ENCODE data around the gene CAV3.
A peak's percentile ranks its signal among the peaks of the same experiment; 100 is the strongest.

The CAV3 gene

DNA sequence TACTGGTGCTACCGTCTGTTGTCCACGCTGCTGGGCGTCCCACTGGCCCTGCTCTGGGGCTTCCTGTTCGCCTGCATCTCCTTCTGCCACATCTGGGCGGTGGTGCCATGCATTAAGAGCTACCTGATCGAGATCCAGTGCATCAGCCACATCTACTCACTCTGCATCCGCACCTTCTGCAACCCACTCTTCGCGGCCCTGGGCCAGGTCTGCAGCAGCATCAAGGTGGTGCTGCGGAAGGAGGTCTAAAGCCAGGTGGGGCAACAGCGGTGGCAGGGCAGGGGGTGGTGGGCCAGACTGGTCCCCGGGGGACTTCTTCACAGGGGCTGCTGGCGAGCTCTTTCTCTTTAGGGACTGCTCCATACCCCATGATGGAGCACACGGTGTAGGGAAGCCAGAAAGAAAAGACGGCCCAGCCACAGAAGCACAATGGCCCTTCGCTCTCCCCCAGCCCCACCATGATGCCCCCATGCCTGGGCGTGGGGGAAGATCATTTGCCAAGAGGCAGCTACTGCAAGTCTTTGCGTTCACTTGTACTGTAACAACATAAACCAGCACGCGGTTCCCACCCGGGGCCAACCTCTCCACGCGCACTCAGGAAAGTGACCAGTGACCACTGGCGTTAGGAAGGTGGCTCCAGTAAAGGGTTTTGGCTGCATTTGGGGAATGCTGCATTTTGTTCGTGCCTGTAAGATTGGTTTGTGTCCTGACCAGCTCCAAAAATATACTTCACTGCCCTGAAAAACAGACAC is 12.2 kb downstream of the CAV3 start:
- DNase-seq (ENCODE audit: extremely low read depth, low read depth) = no peak
- TF ChIP-seq, protein P1, sequence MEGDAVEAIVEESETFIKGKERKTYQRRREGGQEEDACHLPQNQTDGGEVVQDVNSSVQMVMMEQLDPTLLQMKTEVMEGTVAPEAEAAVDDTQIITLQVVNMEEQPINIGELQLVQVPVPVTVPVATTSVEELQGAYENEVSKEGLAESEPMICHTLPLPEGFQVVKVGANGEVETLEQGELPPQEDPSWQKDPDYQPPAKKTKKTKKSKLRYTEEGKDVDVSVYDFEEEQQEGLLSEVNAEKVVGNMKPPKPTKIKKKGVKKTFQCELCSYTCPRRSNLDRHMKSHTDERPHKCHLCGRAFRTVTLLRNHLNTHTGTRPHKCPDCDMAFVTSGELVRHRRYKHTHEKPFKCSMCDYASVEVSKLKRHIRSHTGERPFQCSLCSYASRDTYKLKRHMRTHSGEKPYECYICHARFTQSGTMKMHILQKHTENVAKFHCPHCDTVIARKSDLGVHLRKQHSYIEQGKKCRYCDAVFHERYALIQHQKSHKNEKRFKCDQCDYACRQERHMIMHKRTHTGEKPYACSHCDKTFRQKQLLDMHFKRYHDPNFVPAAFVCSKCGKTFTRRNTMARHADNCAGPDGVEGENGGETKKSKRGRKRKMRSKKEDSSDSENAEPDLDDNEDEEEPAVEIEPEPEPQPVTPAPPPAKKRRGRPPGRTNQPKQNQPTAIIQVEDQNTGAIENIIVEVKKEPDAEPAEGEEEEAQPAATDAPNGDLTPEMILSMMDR (IDR thresholded peaks at IDR 0.05; ENCODE audit: low read depth, low read length) = no peak

DNA sequence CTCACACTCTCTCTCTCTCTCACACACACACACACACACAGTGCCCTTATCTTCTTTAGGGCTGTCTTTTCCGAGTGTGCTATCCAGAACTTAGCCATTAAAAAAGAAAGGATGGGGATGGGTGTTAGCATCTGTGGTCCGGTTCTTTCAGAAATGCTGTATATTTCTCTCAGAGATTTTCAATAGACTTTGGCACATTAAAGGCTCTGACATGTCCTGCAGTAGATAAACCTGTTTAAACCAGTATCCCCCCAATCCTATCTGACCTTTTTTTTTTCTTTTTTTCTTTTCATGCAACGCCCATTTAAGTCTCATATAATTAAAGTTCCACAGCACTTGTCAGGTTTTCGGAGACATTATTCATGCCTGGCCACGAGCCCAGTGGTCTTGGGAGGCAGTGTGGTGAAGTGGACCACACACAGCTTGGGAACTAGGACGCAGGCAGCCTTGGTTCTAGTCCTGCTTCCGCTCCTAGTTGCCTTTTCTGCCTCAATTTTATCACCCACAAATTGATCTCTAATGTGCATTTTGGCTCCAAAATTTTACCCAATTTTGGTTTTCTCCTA is 13.3 kb downstream of the CAV3 start:
- no peak for DNase-seq (ENCODE audit: extremely low read depth, low read depth)
- TF ChIP-seq, protein P1 (IDR thresholded peaks at IDR 0.05; ENCODE audit: low read depth, low read length) = no peak

DNA sequence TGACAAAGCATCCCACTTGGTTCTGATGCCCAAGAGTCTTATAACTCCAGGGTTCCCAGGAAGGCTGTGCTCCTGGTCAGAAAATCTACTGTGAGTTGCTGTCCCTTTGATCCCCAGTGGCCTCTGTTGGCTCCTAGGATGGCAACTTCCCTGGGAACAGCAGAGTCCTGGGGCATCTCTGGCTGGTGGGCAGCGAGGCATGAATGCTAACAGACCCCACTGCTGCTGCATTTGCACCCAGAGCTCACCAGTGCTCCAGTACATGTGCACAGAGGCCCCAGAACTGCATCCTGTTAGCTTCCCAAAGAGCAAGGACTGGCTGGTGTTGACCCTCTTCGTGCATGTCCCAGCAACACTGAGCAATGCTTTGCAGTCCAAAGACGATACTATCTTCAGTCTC is 15.7 kb downstream of the CAV3 start:
- TF ChIP-seq, protein P1 (IDR thresholded peaks at IDR 0.05; ENCODE audit: low read depth, low read length) = no peak
- no peak for DNase-seq (ENCODE audit: extremely low read depth, low read depth)

DNA sequence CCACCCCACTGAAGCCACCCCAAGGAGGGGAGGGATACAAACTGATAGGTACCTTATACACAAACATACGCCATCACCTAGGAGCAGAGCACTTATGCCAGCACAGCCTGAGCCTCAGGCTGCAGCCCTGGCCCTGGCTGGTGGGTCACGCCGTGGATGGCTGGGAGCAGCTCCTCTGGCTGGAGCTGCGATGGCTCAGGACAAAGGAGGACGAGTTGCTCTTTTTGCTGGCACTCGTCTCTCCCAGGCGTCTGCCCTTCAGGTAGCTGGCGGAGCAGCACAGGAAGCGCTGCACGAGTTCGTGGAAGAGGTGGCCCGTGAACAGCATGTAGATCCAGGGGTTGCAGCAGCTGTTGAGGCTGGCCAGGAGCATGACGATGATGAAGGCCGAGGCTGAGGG is 19.2 kb downstream of the CAV3 start:
- DNase-seq (ENCODE audit: extremely low read depth, low read depth) = no peak
- TF ChIP-seq, protein P1 (IDR thresholded peaks at IDR 0.05; ENCODE audit: low read depth, low read length) = no peak

DNA sequence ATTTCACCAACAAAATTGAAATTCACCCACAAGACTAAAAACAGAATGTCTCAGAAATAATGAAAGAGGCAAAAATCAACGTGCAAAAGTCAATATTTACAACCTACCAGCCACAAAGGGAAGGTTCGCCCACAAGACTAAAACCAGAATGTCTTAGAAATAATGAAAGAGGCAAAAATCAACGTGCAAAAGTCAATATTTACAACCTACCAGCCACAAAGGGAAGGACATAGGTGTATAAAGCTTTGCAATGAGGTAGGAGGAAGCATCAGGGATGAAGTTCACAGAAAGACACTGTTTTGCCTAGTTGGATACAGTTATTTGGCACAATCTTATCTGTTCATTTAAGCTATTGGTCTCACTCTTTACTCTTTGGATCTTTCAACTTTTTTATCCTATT is 21.5 kb downstream of the CAV3 start:
- TF ChIP-seq, protein P1 (IDR thresholded peaks at IDR 0.05; ENCODE audit: low read depth, low read length) = no peak
- no peak for DNase-seq (ENCODE audit: extremely low read depth, low read depth)

DNA sequence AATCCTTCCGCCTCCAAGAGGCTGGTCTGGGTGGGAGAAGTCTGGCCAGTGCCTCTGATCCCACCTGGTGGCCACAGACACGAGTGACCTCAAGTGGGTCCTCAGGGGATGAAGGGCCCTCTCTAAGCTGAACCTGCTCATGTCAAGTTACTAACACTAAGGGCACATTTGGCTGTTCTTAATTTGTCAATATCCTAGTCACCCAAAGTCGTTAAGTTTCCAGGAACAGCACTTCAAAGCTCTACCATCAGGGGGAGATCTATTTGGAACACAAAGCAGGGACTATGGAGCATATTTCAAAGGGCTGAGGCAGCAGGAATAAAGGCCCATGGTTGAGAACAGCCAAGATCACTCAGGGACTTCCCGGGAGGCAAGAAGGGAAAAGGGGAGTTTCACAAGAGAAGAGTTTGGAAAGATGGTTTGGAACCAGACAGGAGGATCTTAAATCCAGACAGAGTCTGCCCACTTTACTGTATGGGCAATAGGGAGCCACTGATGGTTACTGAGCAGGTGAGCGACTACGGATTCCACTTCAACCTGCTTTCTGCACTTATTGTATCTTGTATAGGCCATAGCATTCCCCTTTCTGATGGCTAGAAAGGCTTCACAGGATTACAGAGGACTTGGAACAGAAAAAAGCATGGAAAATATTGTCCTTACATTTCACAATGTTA is 22.1 kb downstream of the CAV3 start:
- TF ChIP-seq, protein P1 (IDR thresholded peaks at IDR 0.05; ENCODE audit: low read depth, low read length) = peak; percentile 19
- no peak for DNase-seq (ENCODE audit: extremely low read depth, low read depth)

DNA sequence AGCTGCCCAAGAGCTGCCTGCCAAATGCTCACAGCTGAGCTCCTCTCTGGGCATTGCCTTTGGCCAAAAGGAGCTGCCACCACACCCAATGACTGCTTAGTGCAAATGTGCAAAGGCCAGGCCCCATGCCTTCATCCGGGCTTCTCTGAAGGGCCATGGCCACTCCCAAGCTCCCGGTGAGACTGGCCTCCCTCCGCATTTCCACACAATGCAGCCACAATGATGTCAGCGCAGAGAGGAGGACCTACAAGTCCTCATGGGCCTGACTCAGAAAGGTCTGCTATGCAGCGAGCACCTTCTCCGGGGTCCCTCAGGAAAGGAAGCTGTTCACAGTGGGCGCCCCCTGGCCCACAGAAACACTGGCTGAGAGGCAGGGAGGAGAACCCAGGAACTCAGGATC is 23.1 kb downstream of the CAV3 start:
- DNase-seq (ENCODE audit: extremely low read depth, low read depth) = no peak
- TF ChIP-seq, protein P1 (IDR thresholded peaks at IDR 0.05; ENCODE audit: low read depth, low read length) = no peak
